Tibial nerve (tissue), 4 donors: Measurements from ENCODE around the gene LYPD8.

Experiments used
- CTCF ChIP-seq, 5 experiments: fragments of 200-600 bp in 3 of 5; fragments of 450-650 bp in 2 of 5; sonication (generic) in 3 of 5; IDR thresholded peaks; one replicate each; pipeline ENCODE4 v1.5.1; 2016 to 2019; ENCODE audit warnings: antibody characterized with exemption in 5 of 5, mild to moderate bottlenecking in 3 of 5, moderate library complexity in 2 of 5
- EP300 ChIP-seq, 2 donors: sonication (generic); formaldehyde crosslinking; IDR thresholded peaks; one replicate each; pipeline ENCODE4 v1.6.1; 2017; ENCODE audit warnings: antibody characterized with exemption in 2 of 2, mild to moderate bottlenecking in 1 of 2
- POLR2A ChIP-seq, 2 donors: fragments of 450-650 bp; IDR thresholded peaks; one replicate each; pipeline ENCODE4 v1.6.1; 2017; ENCODE audit warnings: antibody characterized with exemption in 2 of 2, mild to moderate bottlenecking in 2 of 2, moderate library complexity in 2 of 2

DNA sequence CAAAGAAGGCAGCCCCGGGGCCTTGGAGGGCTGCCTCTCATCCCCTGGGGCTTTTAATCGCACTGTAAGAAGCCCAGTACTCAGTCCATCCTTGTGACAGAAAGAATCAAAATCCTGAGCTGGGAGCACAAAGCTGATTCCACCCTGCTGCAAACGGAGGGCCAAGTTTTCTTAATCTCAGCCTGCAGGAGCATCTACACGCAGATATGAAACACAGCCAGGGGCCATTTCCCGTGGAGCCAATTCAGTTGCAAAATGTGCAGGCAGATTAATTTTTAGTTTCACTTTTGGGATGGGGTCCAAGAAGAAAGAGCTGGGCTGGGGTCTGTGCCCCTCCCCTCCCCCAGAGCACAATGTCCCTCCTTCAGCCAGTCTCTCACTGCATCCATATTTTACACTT is 4.4 kb downstream of the LYPD8 start:
- TF ChIP-seq CTCF (IDR thresholded peaks at IDR 0.05) (no peak), EP300 (IDR thresholded peaks at IDR 0.05) (no peak), POLR2A (IDR thresholded peaks at IDR 0.05) (no peak)
